ENCODE results near the gene VPS52.

VPS52 gene

DNA sequence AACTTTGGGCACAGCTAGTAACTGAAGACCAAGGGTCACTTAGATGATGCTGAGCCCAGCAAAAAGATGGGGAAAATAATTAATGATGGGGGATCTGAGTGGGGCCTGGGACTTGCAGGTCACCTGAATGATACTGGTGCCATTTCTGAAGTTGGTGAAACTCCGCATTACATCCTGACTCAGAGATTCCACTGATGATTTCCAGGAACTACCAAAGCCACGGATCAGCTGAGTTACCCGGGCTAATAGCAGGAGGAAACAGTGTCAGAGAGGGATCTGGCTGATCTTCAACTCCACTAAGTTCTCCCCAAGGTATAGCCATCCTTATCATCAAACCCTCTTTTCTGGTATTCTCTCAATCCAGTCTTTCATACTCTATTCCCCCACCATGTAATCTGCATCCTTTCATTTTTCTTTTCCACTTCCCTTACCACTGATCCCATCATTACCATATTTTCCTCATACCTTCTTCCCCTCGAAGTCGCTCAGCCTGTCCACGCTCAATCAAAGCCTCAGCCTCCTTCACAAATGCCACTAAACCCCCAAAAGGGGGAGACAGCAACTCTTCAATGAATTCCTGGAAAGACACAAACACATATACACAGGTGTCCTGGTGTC, 20.2 kb downstream of the VPS52 start:
- CTCF ChIA-PET = interaction anchor here (0.6 kb wide), 1 partner anchor 124 kb away, joined by 4 read pairs; no protein-coding TSS in a partner anchor
- POLR2A ChIA-PET = interaction anchor here (3.9 to 7.2 kb wide), 4 partner anchors 19 to 280 kb away, joined by 25 to 64 read pairs (median 40); partner anchors contain the start of genes HSD17B8, RING1, RPS18 and VPS52

DNA sequence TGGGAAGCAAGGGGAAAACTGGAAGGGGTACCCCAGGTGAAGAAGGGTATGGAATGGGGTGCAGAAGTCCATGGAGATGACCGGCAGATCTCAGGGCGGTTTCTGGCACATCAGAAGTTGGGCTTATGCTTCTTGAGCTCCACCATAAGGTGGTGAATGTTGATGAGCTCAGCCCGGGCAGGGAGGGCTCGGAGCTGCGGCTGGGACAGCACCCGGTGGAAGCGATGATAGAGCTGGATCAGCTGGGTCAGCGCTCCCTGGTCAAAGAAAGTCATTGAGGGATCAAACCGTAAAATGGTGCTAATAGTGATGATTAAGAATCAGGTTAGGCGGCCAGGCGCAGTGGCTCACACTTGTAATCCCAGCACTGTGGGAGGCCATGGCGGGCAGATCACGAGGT, 20.9 kb downstream of the VPS52 start:
- TF ChIP-seq NFRKB (IDR thresholded peaks at IDR 0.05) = no peak
- no peak for TF ChIP-seq ARNT (IDR thresholded peaks at IDR 0.05)
- no peak for TF ChIP-seq HDGF (IDR thresholded peaks at IDR 0.05; ENCODE audit: borderline replicate concordance)
- TF ChIP-seq L3MBTL2 (conservative IDR thresholded peaks at IDR 0.05) = no peak
- no peak for TF ChIP-seq LEF1 (IDR thresholded peaks at IDR 0.05; ENCODE audit: borderline replicate concordance)
- no peak for TF ChIP-seq SUZ12 (IDR thresholded peaks at IDR 0.05)
- TF ChIP-seq FOXA1 (IDR thresholded peaks at IDR 0.05) = no peak
- TF ChIP-seq ELF4 (IDR thresholded peaks at IDR 0.05) = no peak
- TF ChIP-seq SP1 (IDR thresholded peaks at IDR 0.05) = no peak
- no peak for TF ChIP-seq FOXK2 (IDR thresholded peaks at IDR 0.05)
- no peak for TF ChIP-seq TARDBP (IDR thresholded peaks at IDR 0.05)
- TF ChIP-seq, protein P1, sequence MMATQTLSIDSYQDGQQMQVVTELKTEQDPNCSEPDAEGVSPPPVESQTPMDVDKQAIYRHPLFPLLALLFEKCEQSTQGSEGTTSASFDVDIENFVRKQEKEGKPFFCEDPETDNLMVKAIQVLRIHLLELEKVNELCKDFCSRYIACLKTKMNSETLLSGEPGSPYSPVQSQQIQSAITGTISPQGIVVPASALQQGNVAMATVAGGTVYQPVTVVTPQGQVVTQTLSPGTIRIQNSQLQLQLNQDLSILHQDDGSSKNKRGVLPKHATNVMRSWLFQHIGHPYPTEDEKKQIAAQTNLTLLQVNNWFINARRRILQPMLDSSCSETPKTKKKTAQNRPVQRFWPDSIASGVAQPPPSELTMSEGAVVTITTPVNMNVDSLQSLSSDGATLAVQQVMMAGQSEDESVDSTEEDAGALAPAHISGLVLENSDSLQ (IDR thresholded peaks at IDR 0.05) = no peak
- no peak for TF ChIP-seq FOXM1 (IDR thresholded peaks at IDR 0.05; ENCODE audit: borderline replicate concordance)
- TF ChIP-seq BHLHE40 (IDR thresholded peaks at IDR 0.05; ENCODE audit: borderline replicate concordance) = no peak
- no peak for TF ChIP-seq ZNF384 (IDR thresholded peaks at IDR 0.05)
- no peak for TF ChIP-seq CTBP1 (IDR thresholded peaks at IDR 0.05; ENCODE audit: borderline replicate concordance)
- POLR2A ChIA-PET = interaction anchor here (1.0 to 7.2 kb wide), 8 partner anchors 13 to 279 kb away, joined by 3 to 64 read pairs (median 22); partner anchors contain the start of genes B3GALT4, HSD17B8, RGL2 and RING1
- CTCF ChIA-PET = interaction anchor here (1.5 kb wide), 1 partner anchor 26 kb away, joined by 3 read pairs; the partner anchor contains the start of gene B3GALT4

More for the DNA sequence above, 20.2 kb downstream of the VPS52 start:
- no peak for DNase-seq (ENCODE audit: extremely low spot score)
- no peak for TF ChIP-seq FOXM1 (IDR thresholded peaks at IDR 0.05; ENCODE audit: borderline replicate concordance)
- TF ChIP-seq SP1 (IDR thresholded peaks at IDR 0.05) = no peak
- TF ChIP-seq HDGF (IDR thresholded peaks at IDR 0.05; ENCODE audit: borderline replicate concordance) = no peak
- no peak for TF ChIP-seq TARDBP (IDR thresholded peaks at IDR 0.05)
- TF ChIP-seq FOXA1 (IDR thresholded peaks at IDR 0.05) = no peak
- no peak for TF ChIP-seq SUZ12 (IDR thresholded peaks at IDR 0.05)

DNA sequence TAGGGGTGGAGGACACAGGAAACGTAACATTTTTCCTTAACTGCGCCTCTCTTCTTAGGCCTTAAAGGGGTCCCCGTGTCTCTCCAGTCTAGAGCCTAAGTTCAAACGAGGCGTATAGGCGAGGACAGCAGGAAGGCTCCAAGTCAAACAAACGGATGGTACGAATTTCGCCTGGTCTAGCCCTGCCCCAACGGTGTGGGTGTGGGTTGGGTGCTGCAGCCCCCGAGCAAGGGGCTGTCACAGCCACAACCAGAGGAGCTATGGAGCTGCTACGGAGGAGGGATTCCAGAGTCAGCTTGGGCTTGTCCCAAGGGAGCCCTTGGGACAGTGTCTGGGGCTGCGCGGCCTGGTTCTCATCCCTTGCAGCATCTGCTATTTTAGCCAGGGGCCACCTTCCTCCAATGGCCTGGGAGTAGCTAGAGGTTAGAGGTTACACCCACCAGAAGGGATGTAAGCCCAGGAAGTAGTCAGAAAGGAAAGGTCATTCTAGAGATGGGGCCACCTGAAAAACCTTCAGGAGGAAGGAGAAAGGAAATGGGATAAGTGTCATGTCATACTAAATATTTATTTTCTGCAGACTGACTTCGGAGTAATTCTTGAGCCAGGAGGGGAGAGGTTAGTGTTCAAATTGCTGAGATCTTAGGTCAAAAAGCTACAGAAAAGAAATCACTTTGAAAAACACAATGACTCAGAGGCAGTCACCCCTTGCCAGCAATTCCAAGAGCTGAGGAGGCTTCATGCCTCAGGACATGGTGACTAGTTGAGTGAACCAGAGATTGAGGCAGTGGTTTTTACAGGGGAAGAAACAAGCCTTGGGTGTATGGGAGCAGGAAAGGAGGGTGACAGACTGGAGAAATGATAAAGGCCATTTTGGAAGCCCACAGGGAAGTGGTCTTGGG, 21.7 kb downstream of the VPS52 start:
- no peak for DNase-seq (ENCODE audit: extremely low spot score)
- POLR2A ChIA-PET = interaction anchor here (0.8 to 7.2 kb wide), 21 partner anchors 10 to 278 kb away, joined by 3 to 64 read pairs (median 6); partner anchors contain the start of genes B3GALT4, HSD17B8, RGL2 and RING1
- TF ChIP-seq, protein P1 (IDR thresholded peaks at IDR 0.05) = no peak
- no peak for TF ChIP-seq FOXK2 (IDR thresholded peaks at IDR 0.05)
- TF ChIP-seq SP1 (IDR thresholded peaks at IDR 0.05) = no peak
- no peak for TF ChIP-seq NFRKB (IDR thresholded peaks at IDR 0.05)
- no peak for TF ChIP-seq ELF4 (IDR thresholded peaks at IDR 0.05)
- no peak for TF ChIP-seq L3MBTL2 (conservative IDR thresholded peaks at IDR 0.05)
- TF ChIP-seq BHLHE40 (IDR thresholded peaks at IDR 0.05; ENCODE audit: borderline replicate concordance) = no peak
- no peak for TF ChIP-seq FOXM1 (IDR thresholded peaks at IDR 0.05; ENCODE audit: borderline replicate concordance)
- no peak for TF ChIP-seq FOXA1 (IDR thresholded peaks at IDR 0.05)
- TF ChIP-seq SUZ12 (IDR thresholded peaks at IDR 0.05) = no peak
- TF ChIP-seq LEF1 (IDR thresholded peaks at IDR 0.05; ENCODE audit: borderline replicate concordance) = no peak

More for the DNA sequence above, 20.9 kb downstream of the VPS52 start:
- DNase-seq (ENCODE audit: extremely low spot score) = no peak

DNA sequence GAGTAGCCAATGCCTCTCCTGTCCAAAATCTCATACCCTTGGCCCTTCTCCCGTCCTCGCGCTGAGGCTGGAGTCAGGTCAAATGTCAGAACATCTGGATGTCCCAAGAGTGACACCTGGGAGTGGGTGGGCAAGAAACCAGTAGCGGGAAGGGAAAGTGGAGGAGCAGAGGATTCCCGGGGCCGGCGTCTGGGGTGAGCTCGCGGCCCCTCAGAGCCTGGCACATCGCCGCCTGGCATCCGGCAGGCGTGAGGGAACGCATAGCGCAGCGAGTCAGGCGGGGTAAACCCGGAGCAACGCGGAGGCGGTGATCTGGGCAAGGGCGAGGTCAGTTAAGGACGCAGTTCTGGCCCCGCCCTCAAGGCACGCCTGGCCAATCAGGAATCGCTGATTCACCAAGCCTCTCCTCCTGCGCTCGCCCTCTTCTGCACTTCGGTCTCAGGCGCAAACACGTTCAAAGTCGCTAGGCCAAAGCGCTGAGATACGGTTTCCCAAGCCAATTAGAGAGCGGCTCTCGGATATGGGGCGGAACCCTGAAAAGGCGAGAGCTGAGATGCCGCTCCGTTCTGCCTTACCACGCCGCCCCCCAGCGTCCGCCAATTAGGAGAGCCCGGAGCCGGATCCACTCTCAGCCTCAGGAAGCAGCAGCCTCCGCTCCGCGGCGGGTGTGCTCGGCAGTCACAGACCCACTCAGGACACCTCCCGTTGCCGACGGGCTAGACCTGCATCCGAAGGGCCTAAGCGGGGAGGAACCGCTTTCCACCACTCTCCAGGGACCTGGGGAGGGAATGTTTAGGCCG, 22.5 kb downstream of the VPS52 start:
- ChIA-PET POLR2A (interaction anchor here (0.6 to 7.2 kb wide), 24 partner anchors 9 to 278 kb away, joined by 3 to 64 read pairs (median 5); partner anchors contain the start of genes B3GALT4, HSD17B8, RGL2 and RING1), CTCF (interaction anchor here (0.6 to 2.7 kb wide), 9 partner anchors 11 to 248 kb away, joined by 3 to 19 read pairs (median 5); partner anchors contain the start of gene B3GALT4)
- TF ChIP-seq BHLHE40 (IDR thresholded peaks at IDR 0.05; ENCODE audit: borderline replicate concordance) (no peak), HDGF (IDR thresholded peaks at IDR 0.05; ENCODE audit: borderline replicate concordance) (peak; percentile 30; the same call in 1 of the 2 replicates), ZNF384 (IDR thresholded peaks at IDR 0.05) (no peak), SP1 (IDR thresholded peaks at IDR 0.05) (no peak), L3MBTL2 (conservative IDR thresholded peaks at IDR 0.05) (peak; percentile 41; the same call in 1 of the 2 replicates), ELF4 (IDR thresholded peaks at IDR 0.05) (no peak)
- TF ChIP-seq, protein P1 (IDR thresholded peaks at IDR 0.05) = peak; percentile 97
- DNase-seq (ENCODE audit: extremely low spot score) = peak; percentile 91

More for the DNA sequence above, 21.7 kb downstream of the VPS52 start:
- CTCF ChIA-PET = interaction anchor here (1.5 to 2.7 kb wide), 2 partner anchors 27 to 125 kb away, joined by 3 to 19 read pairs; partner anchors contain the start of gene B3GALT4

DNA sequence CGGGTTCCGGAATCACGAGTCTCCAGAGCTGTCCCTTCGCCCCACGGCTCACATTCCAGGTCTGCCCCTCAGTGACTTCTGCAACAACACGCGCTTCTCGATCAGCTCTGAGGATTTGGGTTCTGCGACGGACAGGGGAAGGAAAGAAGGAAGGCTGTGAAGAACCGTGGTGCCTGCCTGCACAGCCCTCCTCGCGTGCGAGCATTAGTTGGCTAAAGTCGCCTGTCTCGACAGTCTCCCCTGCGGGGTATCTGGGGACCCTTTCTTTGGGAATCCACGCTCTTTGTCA, 23.1 kb downstream of the VPS52 start:
- peak; percentile 19 for DNase-seq (ENCODE audit: extremely low spot score)
- POLR2A ChIA-PET = interaction anchor here (0.6 to 7.2 kb wide), 17 partner anchors 9 to 277 kb away, joined by 3 to 64 read pairs (median 9); partner anchors contain the start of genes B3GALT4, HSD17B8, RGL2 and RING1
- CTCF ChIA-PET = interaction anchor here (0.6 to 2.7 kb wide), 13 partner anchors 11 to 248 kb away, joined by 3 to 19 read pairs (median 5); partner anchors contain the start of gene RPS18
- TF ChIP-seq CTBP1 (IDR thresholded peaks at IDR 0.05; ENCODE audit: borderline replicate concordance) (no peak), BHLHE40 (IDR thresholded peaks at IDR 0.05; ENCODE audit: borderline replicate concordance) (no peak), L3MBTL2 (conservative IDR thresholded peaks at IDR 0.05) (peak; percentile 81), SP1 (IDR thresholded peaks at IDR 0.05) (no peak), NFRKB (IDR thresholded peaks at IDR 0.05) (no peak), ELF4 (IDR thresholded peaks at IDR 0.05) (no peak)
